GM23338 (cell line): Measurements from ENCODE around the gene LUC7L. TPM values are rescaled to one million over a fixed set of nuclear protein-coding genes. Genes with fewer than 3 reads are reported as not detected.

Experiments used
- ATAC-seq: fragments of 200-7000 bp; cut with Tn5 transposase; 3 replicates; pipeline ENCODE4 v1.9.1; 2020
- DNase-seq: peaks from one replicate; pipeline ENCODE4 v3.0.0-alpha.2; 2015; ENCODE audit warnings: low spot score
- H2AFZ ChIP-seq: fragments of 200-600 bp; sonication (generic); 2 replicates; pipeline ENCODE4 v1.8.0; 2016; ENCODE audit warnings: antibody characterized with exemption, mild to moderate bottlenecking, moderate library complexity
- H3F3A ChIP-seq: fragments of 200-600 bp; sonication (generic); replicated peaks from 2 replicates; pipeline ENCODE4 v1.8.0; 2017; ENCODE audit warnings: antibody characterized with exemption, mixed run types, low read depth
- H3K27ac ChIP-seq: fragments of 200-600 bp; sonication (generic); 2 replicates; pipeline ENCODE4 v1.6.1; 2016; ENCODE audit warnings: low read depth
- H3K27me3 ChIP-seq: fragments of 200-600 bp; sonication (generic); 2 replicates; pipeline ENCODE4 v1.8.0; 2016; ENCODE audit warnings: mild to moderate bottlenecking, mixed run types, moderate library complexity; ENCODE audit not compliant: insufficient read depth
- H3K36me3 ChIP-seq: fragments of 200-600 bp; sonication (generic); 2 replicates; pipeline ENCODE4 v1.8.0; 2016; ENCODE audit warnings: mild to moderate bottlenecking; ENCODE audit not compliant: insufficient read depth
- H3K4me1 ChIP-seq: fragments of 200-600 bp; sonication (generic); 2 replicates; pipeline ENCODE4 v1.8.0; 2016; ENCODE audit warnings: mild to moderate bottlenecking, moderate library complexity; ENCODE audit not compliant: insufficient read depth
- H3K4me2 ChIP-seq: fragments of 200-600 bp; sonication (generic); 2 replicates; pipeline ENCODE4 v1.7.1; 2017; ENCODE audit warnings: mixed run types
- H3K4me3 ChIP-seq: fragments of 200-600 bp; sonication (generic); 2 replicates; pipeline ENCODE4 v1.6.1; 2016; ENCODE audit warnings: mixed run types
- H3K79me2 ChIP-seq: fragments of 200-600 bp; sonication (generic); replicated peaks from 2 replicates; pipeline ENCODE4 v1.8.0; 2017; ENCODE audit warnings: mild to moderate bottlenecking; ENCODE audit not compliant: insufficient read depth
- H3K9me2 ChIP-seq: fragments of 200-600 bp; sonication (generic); 2 replicates; pipeline ENCODE4 v1.8.0; 2017; ENCODE audit not compliant: insufficient read depth
- H4K20me1 ChIP-seq: fragments of 200-600 bp; sonication (generic); replicated peaks from 2 replicates; pipeline ENCODE4 v1.8.0; 2017; ENCODE audit warnings: mild to moderate bottlenecking; ENCODE audit not compliant: insufficient read depth
- H3K27ac Mint-ChIP-seq: 2 replicates; pipeline ENCODE4 v1.8.0; 2020; ENCODE audit warnings: inconsistent platforms, mild to moderate bottlenecking, moderate library complexity, mixed read lengths
- H3K27me3 Mint-ChIP-seq: 3 replicates; pipeline ENCODE4 v1.8.0; 2022; ENCODE audit warnings: low read depth, mild to moderate bottlenecking, moderate library complexity, mixed read lengths, inconsistent platforms; ENCODE audit not compliant: insufficient read depth, poor library complexity
- H3K36me3 Mint-ChIP-seq: 3 replicates; pipeline ENCODE4 v1.8.0; 2021; ENCODE audit warnings: low read depth, mild to moderate bottlenecking, inconsistent platforms, moderate library complexity, mixed read lengths
- H3K4me1 Mint-ChIP-seq: 3 replicates; pipeline ENCODE4 v1.8.0; 2020; ENCODE audit warnings: mild to moderate bottlenecking, inconsistent platforms, mixed read lengths
- H3K4me3 Mint-ChIP-seq: 3 replicates; pipeline ENCODE4 v1.8.0; 2021; ENCODE audit warnings: moderate library complexity, mild to moderate bottlenecking, inconsistent platforms, mixed read lengths
- H3K9me3 Mint-ChIP-seq: 3 replicates; pipeline ENCODE4 v1.8.0; 2020; ENCODE audit warnings: moderate library complexity, mild to moderate bottlenecking, inconsistent platforms, mixed read lengths
- CREB1 ChIP-seq: fragments of 250-450 bp; sonication (Bioruptor Pico); IDR thresholded peaks from 2 replicates; pipeline ENCODE4 v1.5.0; 2020; ENCODE audit warnings: low read depth, mild to moderate bottlenecking, moderate library complexity
- CTCF ChIP-seq, 2 experiments: fragments of 200-600 bp in 1 of 2; sonication (generic) in 1 of 2; conservative IDR thresholded peaks; 2 replicates each; pipeline versions ENCODE4 v1.5.1 to v1.6.1; 2016 to 2017; ENCODE audit warnings: antibody characterized with exemption in 2 of 2, low read depth in 2 of 2, mild to moderate bottlenecking in 2 of 2, moderate library complexity in 1 of 2
- ETS1 ChIP-seq: IDR thresholded peaks from 2 replicates; pipeline ENCODE4 v1.6.1; 2016; ENCODE audit warnings: antibody characterized with exemption
- EZH2 ChIP-seq: fragments of 200-600 bp; sonication (generic); IDR thresholded peaks from one replicate; pipeline ENCODE4 v1.8.0; 2017; ENCODE audit warnings: antibody characterized with exemption, mild to moderate bottlenecking, low read depth; ENCODE audit not compliant: unreplicated experiment
- EZH2phosphoT487 ChIP-seq: fragments of 200-600 bp; sonication (generic); IDR thresholded peaks from one replicate; pipeline ENCODE4 v1.8.1; 2018; ENCODE audit warnings: antibody characterized with exemption; ENCODE audit not compliant: unreplicated experiment
- JUNB ChIP-seq: IDR thresholded peaks from one replicate; pipeline ENCODE4 v1.6.1; 2016; ENCODE audit warnings: antibody characterized with exemption; ENCODE audit not compliant: unreplicated experiment
- NANOG ChIP-seq: IDR thresholded peaks from 2 replicates; pipeline ENCODE4 v1.6.1; 2016; ENCODE audit warnings: antibody characterized with exemption, borderline replicate concordance
- POLR2AphosphoS5 ChIP-seq: IDR thresholded peaks from 2 replicates; pipeline ENCODE4 v1.6.1; 2016; ENCODE audit warnings: antibody characterized with exemption, low read depth
- REST ChIP-seq: IDR thresholded peaks from one replicate; pipeline ENCODE4 v1.6.1; 2018; ENCODE audit warnings: antibody characterized with exemption; ENCODE audit not compliant: unreplicated experiment
- STAT1 ChIP-seq: IDR thresholded peaks from one replicate; pipeline ENCODE4 v1.6.1; 2016; ENCODE audit warnings: antibody characterized with exemption; ENCODE audit not compliant: unreplicated experiment
- ZNF114 ChIP-seq: fragments of 250-450 bp; sonication (Bioruptor Pico); IDR thresholded peaks from 2 replicates; pipeline ENCODE4 v1.5.0; 2020; ENCODE audit warnings: mild to moderate bottlenecking, moderate library complexity
- ZNF331 ChIP-seq: fragments of 250-450 bp; sonication (Bioruptor Pico); IDR thresholded peaks from 2 replicates; pipeline ENCODE4 v1.5.0; 2020; ENCODE audit warnings: low read depth, mild to moderate bottlenecking, moderate library complexity
- polyA plus RNA-seq: library from polyadenylated mRNA; unstranded; fragments of >200 nt; fragmentation: Nextera tagmentation; extraction: Ambion mirVana; gene quantifications from 2 replicates; pipeline ENCODE4 v1.2.1, GENCODE V29; 2016
- total RNA-seq: library from RNA; depleted of rRNA; stranded (reverse); fragments of >200 nt; shearing (Covaris generic); gene quantifications from 2 replicates; pipeline ENCODE4 v1.2.3, GENCODE V29; 2014

Gene LUC7L
- total and polyA plus RNA-seq, 2 experiments from 2014 or later = 114 to 151 TPM

- TF ChIP-seq REST (no peak), STAT1 (no peak), EZH2 (no peak), EZH2phosphoT487 (no peak), CREB1 (CRISPR knock-in tag) (no peak), ETS1 (no peak)
Observed at GRCh38 chr16:272633-273546, 43.6 kb upstream of the LUC7L start (continued).

GRCh38 chr16:270381-271255 lies 41.4 kb upstream of the LUC7L start:
- no peak overlapping the region for H2AFZ ChIP-seq
- no peak overlapping the region for H3K4me2 ChIP-seq
- no peaks in the 10 kb centered on the region for H4K20me1 ChIP-seq
- no peak overlapping the region for H3K27ac Mint-ChIP-seq
- TF ChIP-seq JUNB (no peak), NANOG (no peak), ZNF331 (CRISPR knock-in tag) (no peak), ZNF114 (CRISPR knock-in tag) (no peak), EZH2 (no peak), POLR2AphosphoS5 (no peak), CTCF (conservative IDR thresholded peaks at IDR 0.05; ENCODE audit: low read depth in 2 of 2) (no peak)
- H3K27me3 ChIP-seq = peaks cover 13% of the 10 kb centered on the region
- ATAC-seq (no peak), DNase-seq (no peak)
- H3K9me3 Mint-ChIP-seq = no peaks in the 10 kb centered on the region; the same call in 2 of the 3 replicates
- H3F3A ChIP-seq = 0 out of 2 replicates have a peak, but pooled peaks cover 3% of the 10 kb centered on the region
- peaks cover 21% of the 10 kb centered on the region for H3K27me3 Mint-ChIP-seq
- H3K27ac ChIP-seq = no peak overlapping the region
- no peaks in the 10 kb centered on the region for H3K9me2 ChIP-seq
- no peaks in the 10 kb centered on the region for H3K4me1 ChIP-seq
- H3K36me3 Mint-ChIP-seq = no peaks in the 10 kb centered on the region; the same call in 2 of the 3 replicates
- H3K36me3 ChIP-seq = no peaks in the 10 kb centered on the region
- no peaks in the 10 kb centered on the region for H3K4me1 Mint-ChIP-seq
- no peak overlapping the region for H3K4me3 ChIP-seq
- no peaks in the 10 kb centered on the region for H3K79me2 ChIP-seq
- no peak overlapping the region for H3K4me3 Mint-ChIP-seq
